ENCODE data around the gene COPB2. TPM values are rescaled to one million over a fixed set of nuclear protein-coding genes. Genes with fewer than 3 reads are reported as not detected.

Gene COPB2
- total RNA-seq, 2 donors from 2014 or later = 67.4 to 114 TPM

DNA sequence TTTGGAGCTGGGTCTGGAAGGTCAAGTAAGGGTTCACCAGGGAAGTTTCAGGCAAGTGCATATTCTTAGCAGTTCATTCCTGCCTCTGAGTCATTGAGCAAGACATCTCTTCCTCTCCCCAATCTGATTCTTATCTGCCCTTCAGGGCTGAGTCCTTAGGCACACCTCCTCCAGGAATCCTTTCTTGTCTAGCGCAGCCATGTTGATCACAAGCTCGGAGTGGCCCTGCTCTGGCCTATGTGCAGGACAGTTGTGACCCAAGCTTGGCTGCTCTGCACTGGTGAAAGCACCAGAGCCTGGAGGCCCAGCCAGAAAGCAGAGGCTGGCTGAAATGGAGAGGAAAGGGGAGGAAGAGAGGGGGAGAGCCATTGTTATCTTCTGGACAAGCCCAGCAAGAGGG, 76.5 kb downstream of the COPB2 start:
- TF ChIP-seq, protein P1, sequence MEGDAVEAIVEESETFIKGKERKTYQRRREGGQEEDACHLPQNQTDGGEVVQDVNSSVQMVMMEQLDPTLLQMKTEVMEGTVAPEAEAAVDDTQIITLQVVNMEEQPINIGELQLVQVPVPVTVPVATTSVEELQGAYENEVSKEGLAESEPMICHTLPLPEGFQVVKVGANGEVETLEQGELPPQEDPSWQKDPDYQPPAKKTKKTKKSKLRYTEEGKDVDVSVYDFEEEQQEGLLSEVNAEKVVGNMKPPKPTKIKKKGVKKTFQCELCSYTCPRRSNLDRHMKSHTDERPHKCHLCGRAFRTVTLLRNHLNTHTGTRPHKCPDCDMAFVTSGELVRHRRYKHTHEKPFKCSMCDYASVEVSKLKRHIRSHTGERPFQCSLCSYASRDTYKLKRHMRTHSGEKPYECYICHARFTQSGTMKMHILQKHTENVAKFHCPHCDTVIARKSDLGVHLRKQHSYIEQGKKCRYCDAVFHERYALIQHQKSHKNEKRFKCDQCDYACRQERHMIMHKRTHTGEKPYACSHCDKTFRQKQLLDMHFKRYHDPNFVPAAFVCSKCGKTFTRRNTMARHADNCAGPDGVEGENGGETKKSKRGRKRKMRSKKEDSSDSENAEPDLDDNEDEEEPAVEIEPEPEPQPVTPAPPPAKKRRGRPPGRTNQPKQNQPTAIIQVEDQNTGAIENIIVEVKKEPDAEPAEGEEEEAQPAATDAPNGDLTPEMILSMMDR (IDR thresholded peaks at IDR 0.05) = no peak
- H3K9me3 ChIP-seq = no peaks in the 10 kb centered on the region
- no peak for DNase-seq (ENCODE audit: low spot score)
- no peak for ATAC-seq (ENCODE audit: insufficient number of reproducible peaks, low FRiP score, low read depth)
- no peak overlapping the region for H3K27ac ChIP-seq
- H3K4me1 ChIP-seq (ENCODE audit: control insufficient read depth in 1 of 2, low read depth in 2 of 2) = no peaks in the 10 kb centered on the region
- no peak overlapping the region for H3K4me3 ChIP-seq
- H3K27me3 ChIP-seq (replicated peaks; ENCODE audit: insufficient read depth) = no peaks in the 10 kb centered on the region
- H3K36me3 ChIP-seq = no peaks in the 10 kb centered on the region

DNA sequence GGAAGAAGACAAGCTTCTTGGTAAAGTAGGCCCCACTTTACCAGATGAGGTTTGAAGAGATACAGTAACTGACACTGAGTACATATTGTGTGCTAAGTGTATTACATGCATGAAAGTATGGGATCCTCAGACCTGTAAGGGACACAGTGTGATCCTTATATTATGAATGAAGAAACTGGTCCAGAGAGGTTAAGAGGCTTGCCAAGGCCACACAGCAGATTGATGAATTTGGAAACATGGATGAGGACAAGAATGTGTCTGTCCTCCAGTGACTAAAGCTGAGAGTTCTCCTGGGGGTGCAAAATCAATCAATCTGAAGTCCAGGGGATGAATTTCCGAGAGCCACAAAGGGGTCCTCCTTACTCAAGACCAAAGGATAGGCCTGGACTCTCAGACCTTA, 77.0 kb downstream of the COPB2 start:
- Histone ChIP-seq H3K4me3 (no peak overlapping the region), H3K27me3 (replicated peaks; ENCODE audit: insufficient read depth) (no peaks in the 10 kb centered on the region), H3K36me3 (no peaks in the 10 kb centered on the region), H3K4me1 (ENCODE audit: control insufficient read depth in 1 of 2, low read depth in 2 of 2) (no peaks in the 10 kb centered on the region), H3K27ac (no peak overlapping the region), H3K9me3 (no peaks in the 10 kb centered on the region)
- TF ChIP-seq, protein P1 (IDR thresholded peaks at IDR 0.05) = no peak
- ATAC-seq (ENCODE audit: insufficient number of reproducible peaks, low FRiP score, low read depth) (no peak), DNase-seq (ENCODE audit: low spot score) (no peak)

DNA sequence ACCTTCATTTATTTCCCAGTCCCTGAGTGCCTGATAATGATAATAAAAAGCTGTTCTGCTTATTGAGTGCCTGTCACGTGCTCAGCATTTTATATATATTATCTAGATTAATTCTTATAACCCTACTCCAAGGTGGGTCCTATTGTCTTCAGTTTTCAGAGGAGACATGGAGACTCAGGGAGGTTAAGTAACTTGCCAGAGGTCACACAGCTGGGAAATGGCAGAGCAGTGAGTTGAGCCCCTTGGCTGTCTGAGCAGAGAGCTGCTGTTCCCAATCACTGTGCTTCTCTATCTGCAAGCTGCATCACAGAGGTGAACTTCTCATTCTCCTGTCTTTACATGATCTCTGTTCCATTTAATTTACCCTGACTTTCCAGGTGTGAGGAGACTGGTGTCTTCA, 77.9 kb downstream of the COPB2 start:
- TF ChIP-seq, protein P1 (IDR thresholded peaks at IDR 0.05) = no peak
- no peak overlapping the region for H3K27ac ChIP-seq
- H3K27me3 ChIP-seq (replicated peaks; ENCODE audit: insufficient read depth) = no peaks in the 10 kb centered on the region
- no peak overlapping the region for H3K4me3 ChIP-seq
- no peaks in the 10 kb centered on the region for H3K36me3 ChIP-seq
- no peaks in the 10 kb centered on the region for H3K9me3 ChIP-seq
- no peaks in the 10 kb centered on the region for H3K4me1 ChIP-seq (ENCODE audit: control insufficient read depth in 1 of 2, low read depth in 2 of 2)
- ATAC-seq (ENCODE audit: insufficient number of reproducible peaks, low FRiP score, low read depth) = no peak
- no peak for DNase-seq (ENCODE audit: low spot score)

DNA sequence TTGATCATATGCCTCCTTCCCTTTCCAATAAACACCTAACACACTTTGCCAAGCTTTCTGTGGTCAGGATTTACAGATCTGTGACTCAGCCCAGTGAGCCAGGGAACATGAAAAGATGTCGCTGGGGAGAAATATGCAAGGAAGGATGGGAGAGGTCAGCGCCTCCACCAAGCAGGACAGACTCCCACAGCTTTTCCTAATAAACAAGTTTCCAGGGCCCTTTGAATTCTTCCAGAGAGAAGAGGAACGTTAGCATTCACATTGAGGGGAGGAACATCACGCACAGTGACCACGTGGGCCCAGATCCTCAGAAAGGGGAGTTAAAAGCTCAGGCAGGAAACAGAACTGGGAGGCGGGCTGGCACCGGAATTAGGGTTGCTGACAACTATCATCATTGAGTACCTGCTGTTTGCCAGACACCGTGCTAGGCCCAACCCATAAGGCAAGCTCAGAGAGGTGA, 78.9 kb downstream of the COPB2 start:
- H3K27me3 ChIP-seq (replicated peaks; ENCODE audit: insufficient read depth) = no peaks in the 10 kb centered on the region
- no peak overlapping the region for H3K4me3 ChIP-seq
- H3K4me1 ChIP-seq (ENCODE audit: control insufficient read depth in 1 of 2, low read depth in 2 of 2) = no peaks in the 10 kb centered on the region
- TF ChIP-seq, protein P1 (IDR thresholded peaks at IDR 0.05) = no peak
- DNase-seq (ENCODE audit: low spot score) = no peak
- no peak for ATAC-seq (ENCODE audit: insufficient number of reproducible peaks, low FRiP score, low read depth)
- no peak overlapping the region for H3K27ac ChIP-seq
- no peaks in the 10 kb centered on the region for H3K9me3 ChIP-seq
- H3K36me3 ChIP-seq = no peaks in the 10 kb centered on the region

DNA sequence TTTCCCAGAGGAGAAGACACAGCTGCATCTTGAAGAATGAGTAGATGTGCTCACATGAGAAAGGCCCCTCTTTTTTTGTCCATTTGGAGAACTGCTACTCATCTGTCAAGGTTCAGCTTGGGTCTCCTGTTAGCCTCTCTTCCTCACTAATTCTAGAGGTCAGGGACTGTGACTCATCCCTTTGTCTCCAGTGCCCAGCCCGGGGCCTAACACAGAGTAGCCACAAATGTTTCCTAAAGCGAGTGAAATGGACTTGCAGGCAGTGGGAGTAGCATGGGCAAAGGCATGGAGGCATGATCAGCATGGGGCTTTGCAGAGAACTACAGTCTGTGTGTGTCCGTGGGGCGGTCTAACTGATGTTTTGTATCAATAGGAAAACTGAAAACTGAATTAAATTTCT, 79.6 kb downstream of the COPB2 start:
- TF ChIP-seq, protein P1 (IDR thresholded peaks at IDR 0.05) = no peak
- no peaks in the 10 kb centered on the region for H3K36me3 ChIP-seq
- no peak for DNase-seq (ENCODE audit: low spot score)
- H3K9me3 ChIP-seq = no peaks in the 10 kb centered on the region
- H3K27me3 ChIP-seq (replicated peaks; ENCODE audit: insufficient read depth) = no peaks in the 10 kb centered on the region
- no peak for ATAC-seq (ENCODE audit: insufficient number of reproducible peaks, low FRiP score, low read depth)
- H3K27ac ChIP-seq = no peak overlapping the region
- H3K4me3 ChIP-seq = no peak overlapping the region
- no peaks in the 10 kb centered on the region for H3K4me1 ChIP-seq (ENCODE audit: control insufficient read depth in 1 of 2, low read depth in 2 of 2)

Measured in thoracic aorta (tissue), 2 donors.